Rectal smooth muscle tissue (tissue), 1 donor: ENCODE data around the gene SPSB4.

Source experiments
- H3K27ac ChIP-seq: one replicate; pipeline ENCODE4 v1.7.0; 2013; ENCODE audit warnings: low read depth, low read length, inconsistent platforms
- H3K27me3 ChIP-seq: one replicate; pipeline ENCODE4 v1.7.0; 2013; ENCODE audit warnings: low read length; ENCODE audit not compliant: control insufficient read depth, insufficient read depth
- H3K36me3 ChIP-seq: one replicate; pipeline ENCODE4 v1.7.0; 2013; ENCODE audit warnings: low read length; ENCODE audit not compliant: control insufficient read depth, insufficient read depth
- H3K4me1 ChIP-seq: one replicate; pipeline ENCODE4 v1.7.0; 2013; ENCODE audit warnings: low read length; ENCODE audit not compliant: control insufficient read depth, insufficient read depth
- H3K4me3 ChIP-seq: one replicate; pipeline ENCODE4 v1.7.0; 2013; ENCODE audit warnings: low read length
- H3K9ac ChIP-seq: one replicate; pipeline ENCODE4 v1.7.0; 2013; ENCODE audit warnings: low read length

Gene SPSB4

DNA sequence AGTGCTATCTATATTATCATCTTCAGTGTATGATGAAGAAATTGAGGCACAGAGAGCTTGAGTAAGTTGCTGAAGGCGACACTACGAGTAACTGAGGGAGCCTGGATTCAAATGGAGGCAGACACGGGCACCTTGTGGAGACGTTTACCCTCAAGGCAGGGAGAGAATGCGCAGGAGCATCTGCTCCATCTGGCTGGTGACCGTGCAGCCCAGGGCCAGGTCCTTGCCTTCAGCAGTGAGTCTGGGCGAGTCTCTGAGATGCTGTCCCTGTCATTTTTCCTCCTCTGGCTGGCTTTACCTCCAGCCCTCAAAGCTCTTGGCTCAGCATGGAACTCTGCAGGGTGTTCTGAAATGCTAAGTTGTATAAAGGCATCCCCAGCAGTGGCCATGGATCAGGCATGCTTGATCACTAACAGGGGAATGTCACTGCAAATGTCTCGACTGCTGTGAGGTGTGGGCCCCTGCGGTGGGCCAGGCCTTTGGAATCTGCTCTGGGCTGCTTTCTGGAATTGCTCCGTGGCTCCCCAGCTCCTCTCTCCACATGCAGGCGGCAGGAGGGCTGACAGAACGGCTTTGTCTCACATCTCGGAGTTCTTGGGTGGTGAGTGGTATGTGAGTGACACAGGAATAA is 19.7 kb downstream of the SPSB4 start:
- Histone ChIP-seq H3K27me3 (no peaks in the 10 kb centered on the region), H3K36me3 (no peaks in the 10 kb centered on the region), H3K9ac (no peak overlapping the region), H3K27ac (no peak overlapping the region), H3K4me3 (no peak overlapping the region), H3K4me1 (no peaks in the 10 kb centered on the region)

DNA sequence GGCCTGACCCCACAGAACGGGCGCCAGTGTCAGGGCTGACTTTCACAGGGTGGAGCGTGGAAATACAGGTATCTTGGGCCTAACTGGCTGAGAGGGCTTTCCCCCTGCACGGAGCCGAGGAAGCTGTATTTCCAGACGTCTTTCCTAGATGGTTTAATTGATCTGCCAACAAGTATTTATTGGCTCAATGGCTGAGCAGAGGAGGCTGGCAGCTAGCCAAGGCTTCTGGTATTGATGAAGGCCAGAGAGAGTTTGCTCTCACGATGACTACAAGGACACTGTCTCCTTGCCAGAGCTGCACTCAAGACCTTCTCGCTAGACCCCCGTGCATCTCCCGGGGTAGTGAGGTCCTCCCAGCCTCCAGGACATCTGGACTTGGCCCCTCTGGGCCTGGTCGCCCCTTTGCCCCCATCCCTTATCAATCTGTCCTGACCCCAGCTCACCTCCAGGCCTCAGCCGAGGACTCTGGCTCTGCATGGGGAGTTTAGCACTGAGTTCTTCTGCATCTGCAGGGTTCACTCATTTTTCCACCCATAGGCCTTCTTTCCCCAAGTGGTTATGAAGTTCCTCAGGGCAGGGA is 20.6 kb downstream of the SPSB4 start:
- Histone ChIP-seq H3K4me3 (no peak overlapping the region), H3K36me3 (no peaks in the 10 kb centered on the region), H3K27ac (no peak overlapping the region), H3K4me1 (peaks cover 8% of the 10 kb centered on the region), H3K9ac (no peak overlapping the region), H3K27me3 (no peaks in the 10 kb centered on the region)

DNA sequence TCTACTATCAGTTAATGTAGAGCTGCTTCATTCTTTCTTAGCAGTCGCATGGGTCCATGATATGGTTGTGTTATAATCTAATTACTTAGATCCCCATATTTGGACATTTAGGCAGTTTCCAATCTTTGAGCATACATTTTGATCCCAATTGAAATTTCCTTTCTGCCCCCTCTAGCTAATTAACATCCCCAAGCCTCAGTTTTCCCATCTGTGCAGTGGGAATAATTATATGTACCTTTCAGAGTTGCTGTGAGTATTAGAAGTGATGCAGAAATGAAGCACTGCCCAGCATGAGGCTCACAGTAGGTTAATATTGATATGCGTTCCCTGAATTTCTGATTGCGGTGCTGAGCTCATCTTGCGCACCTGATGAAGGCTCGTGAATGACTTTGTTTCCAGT is 21.8 kb downstream of the SPSB4 start:
- Histone ChIP-seq H3K9ac (no peak overlapping the region), H3K36me3 (no peaks in the 10 kb centered on the region), H3K4me3 (no peak overlapping the region), H3K27me3 (no peaks in the 10 kb centered on the region), H3K27ac (no peak overlapping the region), H3K4me1 (peaks cover 15% of the 10 kb centered on the region)

DNA sequence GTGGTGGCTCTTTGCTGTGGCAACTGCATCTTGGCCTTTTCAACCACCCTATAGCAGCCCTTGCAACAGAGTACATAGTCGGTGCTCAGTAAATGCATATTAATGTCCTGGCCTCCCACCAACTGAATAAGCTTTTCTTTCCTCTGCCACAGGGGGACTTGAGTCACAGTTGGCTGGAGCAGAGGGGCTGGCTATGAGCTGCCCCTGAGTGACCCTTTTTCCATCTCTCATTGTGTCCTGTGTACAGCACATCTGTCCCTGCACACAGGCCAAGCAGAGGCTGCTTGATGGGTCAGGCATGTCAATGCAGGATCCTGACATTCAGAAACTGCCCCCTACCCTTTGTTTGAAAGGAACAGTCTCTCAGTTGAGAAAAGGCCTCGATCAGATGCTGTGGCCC is 22.4 kb downstream of the SPSB4 start:
- Histone ChIP-seq H3K27me3 (no peaks in the 10 kb centered on the region), H3K27ac (no peak overlapping the region), H3K4me3 (no peak overlapping the region), H3K4me1 (peaks cover 15% of the 10 kb centered on the region), H3K9ac (no peak overlapping the region), H3K36me3 (no peaks in the 10 kb centered on the region)

DNA sequence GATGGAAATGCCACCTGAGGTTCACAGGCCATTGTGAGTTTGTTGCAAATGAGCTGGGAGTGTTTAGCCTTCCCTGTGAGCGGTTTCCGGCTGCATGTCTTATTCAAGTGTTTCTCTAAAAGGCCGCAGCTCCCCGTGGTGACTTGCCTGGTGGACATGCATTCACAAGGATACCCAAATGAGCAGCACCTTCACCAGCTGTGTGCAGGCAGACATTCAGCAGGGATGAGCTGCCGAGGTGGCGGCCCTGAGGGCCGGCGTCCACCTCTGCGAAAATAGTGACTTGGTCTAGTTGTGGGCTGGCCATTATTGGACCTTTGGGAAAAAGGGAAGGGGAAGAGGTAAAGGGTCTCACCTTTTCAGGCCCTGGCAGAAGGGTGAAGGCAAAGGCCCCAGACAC is 23.4 kb downstream of the SPSB4 start:
- Histone ChIP-seq H3K36me3 (no peaks in the 10 kb centered on the region), H3K4me3 (no peak overlapping the region), H3K4me1 (peaks cover 15% of the 10 kb centered on the region), H3K27ac (no peak overlapping the region), H3K9ac (no peak overlapping the region), H3K27me3 (no peaks in the 10 kb centered on the region)

DNA sequence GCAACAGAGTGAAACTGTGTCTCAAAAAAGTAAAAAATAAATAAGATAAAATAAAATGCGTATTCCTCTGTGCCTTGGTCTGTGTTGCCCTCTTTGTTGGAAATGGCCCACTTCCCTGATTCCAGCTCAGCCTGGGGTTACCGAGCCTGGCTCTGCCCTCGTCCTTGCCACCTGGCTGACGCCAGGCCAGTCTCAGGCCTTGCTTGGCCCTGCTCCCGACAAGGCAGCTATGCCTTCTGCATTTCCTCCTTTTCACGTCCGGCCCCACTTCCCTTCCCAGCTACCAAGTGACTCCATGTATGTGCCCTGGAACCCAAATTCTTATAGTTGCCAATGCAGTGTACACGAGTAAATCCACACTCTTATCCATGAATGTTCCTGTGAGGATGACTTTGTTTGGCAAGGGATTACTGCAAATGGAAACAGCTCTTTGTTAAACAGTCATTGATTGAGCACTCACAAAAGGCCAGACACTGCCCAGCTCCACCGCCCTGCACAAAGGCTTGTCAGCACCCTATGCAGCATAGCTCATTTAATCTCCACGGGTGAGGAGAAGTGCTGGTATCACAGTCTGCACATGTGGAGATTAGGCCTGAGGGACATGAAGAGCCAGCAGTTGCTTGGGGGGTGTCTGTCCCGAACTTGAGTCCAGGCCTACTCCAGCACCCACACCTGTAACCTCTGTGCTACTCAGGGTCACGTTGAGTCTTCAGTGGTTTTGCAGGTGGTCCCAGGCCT is 25.1 kb downstream of the SPSB4 start:
- H3K36me3 ChIP-seq, result no peaks in the 10 kb centered on the region
- no peak overlapping the region for H3K4me3 ChIP-seq
- no peak overlapping the region for H3K9ac ChIP-seq
- H3K4me1 ChIP-seq, result peaks cover 15% of the 10 kb centered on the region
- peak overlapping the region; percentile 86 for H3K27ac ChIP-seq
- no peaks in the 10 kb centered on the region for H3K27me3 ChIP-seq

DNA sequence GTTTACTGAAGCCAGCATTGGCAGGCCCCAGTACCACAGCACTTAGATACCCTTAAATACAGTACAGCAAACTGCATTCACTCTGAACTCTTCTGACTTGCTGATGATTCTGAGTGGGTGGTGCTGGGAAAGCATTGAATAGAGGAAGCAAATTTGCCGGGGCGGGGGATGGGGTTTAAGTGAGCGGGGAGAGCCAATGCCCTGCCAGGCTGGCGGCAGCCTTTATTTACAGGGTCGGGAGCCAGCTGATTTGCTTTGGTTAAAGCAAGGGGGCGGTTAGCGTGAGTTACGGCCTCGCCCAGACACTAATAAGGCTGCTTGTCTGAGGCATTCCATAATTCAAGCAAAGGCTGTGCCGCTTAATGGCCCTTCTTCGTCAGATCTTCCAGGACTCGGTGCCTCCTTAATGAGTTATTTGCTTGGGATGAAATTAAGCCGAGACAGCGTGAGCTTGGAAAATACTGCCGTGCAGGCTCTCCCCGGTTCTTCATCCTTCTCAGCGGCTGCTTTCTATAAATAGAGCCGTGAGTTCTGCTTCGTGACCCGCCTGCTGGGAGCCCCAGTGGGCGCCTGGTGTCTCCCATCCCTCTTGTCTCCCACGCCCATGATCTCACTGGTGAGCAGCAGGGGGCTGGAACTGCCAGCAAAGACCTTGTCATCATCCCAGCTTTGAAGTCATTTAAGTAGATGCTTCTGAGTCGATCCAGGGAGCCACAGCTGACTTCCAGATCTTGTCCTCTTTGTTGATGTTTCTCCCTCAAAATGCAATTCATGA is 25.8 kb downstream of the SPSB4 start:
- Histone ChIP-seq H3K27ac (peak overlapping the region; percentile 86), H3K27me3 (no peaks in the 10 kb centered on the region), H3K4me1 (peaks cover 15% of the 10 kb centered on the region), H3K9ac (no peak overlapping the region), H3K4me3 (peak overlapping the region; percentile 34), H3K36me3 (no peaks in the 10 kb centered on the region)

DNA sequence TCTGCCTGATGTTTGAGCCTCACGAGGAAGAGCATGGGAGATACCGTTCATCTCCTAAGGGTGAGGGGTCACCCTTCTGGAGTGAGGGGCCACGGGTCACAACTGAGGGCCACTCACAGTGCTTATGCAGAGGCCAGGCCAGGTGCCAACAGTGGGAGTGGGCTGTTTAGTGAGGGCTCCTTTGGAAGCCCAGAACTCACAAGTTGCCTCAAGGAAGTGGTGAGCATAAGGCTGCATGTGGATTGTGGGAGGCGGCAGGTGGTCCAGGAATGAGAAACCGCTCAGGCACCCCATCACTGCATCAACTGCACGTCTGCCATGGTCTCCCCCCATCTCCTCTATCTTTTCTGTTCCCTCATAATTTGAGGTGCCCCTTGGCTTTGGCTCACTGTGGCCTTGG is 26.5 kb downstream of the SPSB4 start:
- H3K36me3 ChIP-seq, result no peaks in the 10 kb centered on the region
- no peaks in the 10 kb centered on the region for H3K27me3 ChIP-seq
- H3K4me3 ChIP-seq, result peak overlapping the region; percentile 34
- peak overlapping the region; percentile 86 for H3K27ac ChIP-seq
- H3K4me1 ChIP-seq, result peaks cover 15% of the 10 kb centered on the region
- H3K9ac ChIP-seq, result no peak overlapping the region

DNA sequence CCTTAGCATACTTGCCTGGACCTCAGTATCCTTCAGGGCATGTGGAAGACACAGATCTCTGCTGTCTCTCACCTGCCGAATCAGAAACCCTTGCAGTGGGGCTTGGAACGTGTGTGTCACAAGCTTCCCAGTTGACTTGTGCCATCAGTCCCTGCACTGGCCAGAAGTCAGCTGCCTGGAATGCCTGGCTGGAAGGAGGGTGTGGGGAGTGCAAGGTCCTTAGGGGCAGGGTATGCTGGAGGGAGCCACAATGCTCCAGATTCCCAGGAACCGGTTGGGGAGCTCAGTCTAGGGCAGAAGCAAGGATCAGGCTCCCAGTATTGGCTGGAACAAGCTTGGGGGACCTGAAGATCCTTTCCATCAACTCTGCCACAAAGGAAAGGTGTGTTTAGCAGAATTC is 27.1 kb downstream of the SPSB4 start:
- Histone ChIP-seq H3K9ac (no peak overlapping the region), H3K4me1 (peaks cover 15% of the 10 kb centered on the region)

DNA sequence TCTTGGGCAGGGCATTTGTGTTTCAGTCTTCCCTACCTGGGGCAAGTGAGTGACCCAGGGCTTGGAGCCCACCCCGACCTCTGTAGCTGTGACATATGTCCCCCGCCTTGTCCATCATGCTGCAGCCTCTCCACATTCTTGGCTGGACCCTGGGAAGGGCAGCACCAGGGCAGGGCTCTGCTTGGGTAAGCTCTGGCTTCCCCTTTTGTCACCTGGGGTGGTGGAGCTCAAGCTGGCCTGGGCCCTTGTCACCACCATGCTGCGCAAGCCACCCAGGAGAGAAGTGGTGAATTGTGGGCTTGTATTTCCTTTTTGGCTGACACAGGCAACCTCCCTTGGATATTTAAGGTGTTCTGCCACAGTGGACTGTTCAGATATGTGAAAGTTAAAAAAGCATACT is 29.3 kb downstream of the SPSB4 start:
- H3K9ac ChIP-seq, result no peak overlapping the region
- no peak overlapping the region for H3K4me3 ChIP-seq
- no peaks in the 10 kb centered on the region for H3K36me3 ChIP-seq
- no peaks in the 10 kb centered on the region for H3K27me3 ChIP-seq
- H3K4me1 ChIP-seq, result peaks cover 15% of the 10 kb centered on the region
- no peak overlapping the region for H3K27ac ChIP-seq

More for the DNA sequence above, 27.1 kb downstream of the SPSB4 start:
- no peak overlapping the region for H3K4me3 ChIP-seq
- no peak overlapping the region for H3K27ac ChIP-seq
- H3K27me3 ChIP-seq, result no peaks in the 10 kb centered on the region
- H3K36me3 ChIP-seq, result no peaks in the 10 kb centered on the region

DNA sequence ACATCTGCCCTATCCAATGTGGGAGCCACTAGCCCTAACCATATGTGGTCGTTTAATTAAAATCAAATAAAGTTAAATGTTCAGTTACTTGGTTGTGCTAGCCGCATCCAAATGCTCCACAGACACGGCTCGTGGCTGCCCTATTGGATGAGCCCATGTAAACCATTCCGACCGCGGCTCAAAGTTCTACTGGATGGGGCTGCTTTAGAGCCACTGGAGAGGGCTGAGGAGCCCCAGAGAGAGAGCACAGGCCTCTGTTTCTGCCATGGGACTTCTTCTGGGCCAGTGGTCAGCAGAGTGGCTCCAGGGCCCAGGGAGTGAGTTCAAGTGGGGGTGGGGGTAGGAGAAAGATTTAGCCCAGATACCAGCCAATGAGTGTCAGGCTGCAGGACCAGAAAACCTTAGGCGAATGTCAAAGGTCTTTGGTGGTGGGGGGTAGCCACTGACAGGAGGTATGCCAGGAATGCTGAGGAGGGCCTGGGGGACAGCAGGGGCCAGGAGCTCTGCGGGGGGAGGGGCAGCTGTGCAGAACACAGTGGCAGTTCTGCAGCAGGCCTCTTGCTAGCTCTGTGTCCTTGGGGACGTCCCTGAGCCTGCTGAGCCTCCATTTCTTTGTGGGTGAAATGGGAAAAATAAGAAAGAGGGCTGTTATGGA is 30.1 kb downstream of the SPSB4 start:
- Histone ChIP-seq H3K4me3 (no peak overlapping the region), H3K27me3 (no peaks in the 10 kb centered on the region), H3K4me1 (peaks cover 11% of the 10 kb centered on the region), H3K36me3 (no peaks in the 10 kb centered on the region), H3K27ac (no peak overlapping the region), H3K9ac (no peak overlapping the region)

DNA sequence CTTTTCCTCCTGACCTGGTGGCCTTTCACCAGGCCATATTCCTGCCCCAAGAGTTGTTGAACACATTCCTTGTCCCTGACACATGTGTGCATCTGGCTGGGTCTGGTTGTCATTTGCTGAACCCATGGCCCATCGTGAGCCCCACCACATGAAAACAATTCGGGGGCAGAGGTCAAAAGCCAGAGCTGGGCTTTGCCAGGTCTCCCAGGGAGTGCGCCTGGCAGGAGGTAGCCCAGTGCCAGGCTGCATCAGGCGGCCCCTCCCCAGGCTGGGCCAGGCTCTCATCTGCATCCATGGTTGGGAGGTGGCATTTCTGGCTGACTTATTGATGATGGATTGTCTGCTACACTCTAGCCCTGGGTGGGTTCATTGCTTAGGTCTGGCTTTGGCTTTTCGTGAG is 30.9 kb downstream of the SPSB4 start:
- Histone ChIP-seq H3K27me3 (no peaks in the 10 kb centered on the region), H3K4me1 (peaks cover 11% of the 10 kb centered on the region), H3K36me3 (no peaks in the 10 kb centered on the region)

More for the DNA sequence above, 30.9 kb downstream of the SPSB4 start:
- H3K4me3 ChIP-seq, result no peak overlapping the region
- H3K27ac ChIP-seq, result no peak overlapping the region
- no peak overlapping the region for H3K9ac ChIP-seq
